ENCODE measurements around the gene SLC7A8.

GRCh38 chr14:23101986-23102625 is 81.4 kb downstream of the SLC7A8 start:
- TF ChIP-seq EZH2 (IDR thresholded peaks at IDR 0.05; ENCODE audit: low read length, missing control alignments) = no peak
- TF ChIP-seq CTCF (conservative IDR thresholded peaks at IDR 0.05 in 1 of 2, IDR thresholded peaks at IDR 0.05 in 1 of 2; ENCODE audit: low read depth in 1 of 2, low read length in 2 of 2) = no peak
